ENCODE results near the gene PLXNC1.

Gene PLXNC1

GRCh38 chr12:94269316-94269999, 121.1 kb downstream of the PLXNC1 start:
- DNase-seq = no peak

- no peak for DNase-seq
Observed at GRCh38 chr12:94271351-94271750, 123.0 kb downstream of the PLXNC1 start.

- DNase-seq = no peak
Observed at GRCh38 chr12:94272280-94272679, 123.9 kb downstream of the PLXNC1 start.

GRCh38 chr12:94273272-94273671, 124.9 kb downstream of the PLXNC1 start:
- no peak for DNase-seq

DNA sequence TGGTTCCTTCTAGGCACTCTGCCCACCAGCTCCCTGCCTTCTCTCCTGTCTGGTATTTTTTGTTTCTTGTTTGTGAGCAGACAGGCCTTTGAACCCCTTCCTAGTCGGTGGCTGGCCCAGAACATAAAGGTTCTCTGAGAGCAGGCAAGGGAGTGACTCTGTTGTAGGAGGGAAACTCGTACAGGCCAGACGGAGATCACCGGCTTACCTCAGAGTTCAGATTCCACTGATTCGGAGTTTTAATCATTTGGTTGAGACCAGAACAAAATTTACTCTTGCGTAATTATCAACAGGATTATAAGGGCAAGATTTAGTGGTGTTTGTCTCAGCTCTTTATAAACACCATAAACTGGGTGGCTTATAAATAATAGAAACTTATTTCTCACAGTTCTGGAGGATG, 128.3 kb downstream of the PLXNC1 start:
- no peak for DNase-seq

GRCh38 chr12:94277426-94278000, 129.1 kb downstream of the PLXNC1 start:
- DNase-seq = no peak

- no peak for DNase-seq
Observed at GRCh38 chr12:94280063-94280462, 131.7 kb downstream of the PLXNC1 start.

- no peak for DNase-seq
Observed at GRCh38 chr12:94282675-94283074, 134.3 kb downstream of the PLXNC1 start.

DNA sequence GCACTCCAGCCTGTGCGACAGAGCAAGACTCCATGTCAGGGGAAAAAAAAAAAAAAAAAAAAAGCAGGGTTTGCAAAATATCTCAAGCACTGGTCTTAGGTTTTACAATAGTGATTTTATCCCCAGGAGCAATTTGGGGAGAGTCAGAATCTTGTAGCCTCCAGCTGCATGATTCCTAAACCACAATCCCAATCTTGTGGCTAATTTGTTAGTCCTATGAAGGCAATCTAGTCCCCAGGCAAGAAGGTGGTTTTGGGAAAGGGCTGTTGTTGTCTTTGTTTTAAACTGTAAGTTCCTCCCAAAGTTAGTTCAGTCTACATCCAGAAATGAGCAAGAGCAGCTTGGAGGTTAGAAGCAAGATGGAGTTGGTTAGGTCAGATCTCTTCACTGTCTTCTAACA, 135.7 kb downstream of the PLXNC1 start:
- DNase-seq = no peak

DNA sequence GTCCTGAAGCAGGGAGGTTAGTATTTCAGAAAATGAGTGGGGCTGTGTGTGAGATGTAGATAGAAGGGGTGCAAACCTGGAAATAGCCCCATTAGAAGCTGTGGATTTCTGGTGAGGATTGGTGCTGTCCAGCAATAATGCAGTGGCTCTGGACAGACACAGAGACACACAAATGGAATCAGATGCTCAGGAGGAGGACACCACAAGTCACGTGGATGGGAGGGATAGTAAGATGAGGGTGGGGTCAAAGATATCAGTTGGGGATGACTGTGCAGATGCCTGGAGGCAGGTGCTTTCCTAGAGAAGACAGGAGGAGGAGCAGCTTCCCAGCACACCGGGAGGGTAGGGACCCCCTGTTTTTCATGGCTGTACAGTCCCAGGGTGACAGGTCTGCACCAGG, 136.5 kb downstream of the PLXNC1 start:
- no peak for DNase-seq

DNA sequence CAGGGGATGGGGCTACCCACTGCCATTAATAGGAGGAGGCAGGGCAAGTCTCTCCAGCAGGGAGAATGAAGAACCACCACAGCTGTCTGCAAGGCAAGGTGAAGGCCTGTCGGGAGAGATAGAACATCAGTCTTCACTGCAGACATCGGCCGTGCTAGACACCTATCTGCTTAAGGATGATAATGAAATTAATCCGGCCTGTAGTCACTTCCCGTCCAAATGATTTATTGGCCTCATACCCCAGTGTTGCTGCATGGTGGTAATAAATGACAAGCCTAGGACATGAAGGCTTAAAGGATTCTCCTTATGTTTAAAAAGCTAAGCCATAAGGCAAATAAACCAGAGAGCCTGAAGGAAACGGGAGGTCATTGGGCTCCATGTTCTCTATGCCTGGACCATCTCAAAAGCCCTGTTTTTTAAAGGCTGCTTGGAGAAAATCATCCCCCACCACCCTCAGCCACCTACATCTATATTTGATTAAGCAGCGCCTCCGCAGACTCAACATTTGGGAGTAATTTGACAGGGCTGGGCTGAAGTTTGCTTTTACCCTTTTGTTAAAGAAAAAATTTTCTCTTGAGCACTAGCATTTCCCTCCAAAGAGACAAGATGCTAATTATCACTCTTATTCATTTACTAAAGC, 137.7 kb downstream of the PLXNC1 start:
- DNase-seq = no peak

- DNase-seq = no peak
Observed at GRCh38 chr12:94286583-94287244, 138.3 kb downstream of the PLXNC1 start.

DNA sequence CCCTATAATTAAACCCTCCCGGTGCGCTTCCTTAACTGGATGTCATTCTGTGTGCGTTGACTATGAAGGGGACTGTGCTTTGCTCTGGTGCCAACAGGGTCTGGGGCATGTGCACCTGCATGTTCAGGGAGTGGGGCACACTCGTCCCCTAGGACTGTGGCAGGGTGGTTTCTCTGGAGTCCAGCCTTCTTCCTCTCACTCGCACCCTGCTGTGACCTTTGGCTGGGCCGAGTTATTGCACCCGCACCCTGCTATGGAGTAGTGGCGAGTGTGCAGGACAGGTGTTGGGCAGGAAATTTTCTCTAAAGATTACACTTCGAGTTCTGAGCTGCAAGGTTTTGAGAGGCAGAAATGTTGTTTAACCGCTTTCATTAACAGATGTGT, 138.9 kb downstream of the PLXNC1 start:
- DNase-seq = no peak

GRCh38 chr12:94289461-94290312, 141.3 kb downstream of the PLXNC1 start:
- DNase-seq = no peak

GRCh38 chr12:94290353-94290752, 142.0 kb downstream of the PLXNC1 start:
- no peak for DNase-seq

DNA sequence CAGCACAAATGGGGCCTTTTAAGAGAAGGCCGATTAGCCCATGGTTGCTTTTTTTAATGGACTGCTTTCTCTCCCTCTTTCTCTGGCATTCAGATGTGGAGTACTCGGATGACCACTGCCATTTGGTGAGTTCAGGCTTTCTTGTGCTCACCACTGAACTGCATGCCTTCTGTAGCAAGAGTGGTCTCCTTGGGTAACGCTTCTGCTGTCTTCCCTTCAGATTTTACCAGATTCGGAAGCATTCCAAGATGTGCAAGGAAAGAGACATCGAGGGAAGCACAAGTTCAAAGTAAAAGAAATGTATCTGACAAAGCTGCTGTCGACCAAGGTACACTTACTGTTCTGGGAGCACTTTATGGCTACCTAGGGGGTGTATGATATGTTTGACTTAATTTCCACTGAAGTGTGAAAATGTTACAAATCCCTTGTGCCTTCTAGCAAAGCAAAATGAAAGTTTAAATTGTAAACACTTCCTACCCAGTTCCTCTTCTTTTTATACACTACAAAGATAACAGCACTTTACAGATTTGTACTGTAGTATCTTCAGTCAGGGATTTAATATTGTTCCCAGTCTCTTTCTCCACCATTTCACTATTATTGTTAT, 148.8 kb downstream of the PLXNC1 start:
- no peak for DNase-seq

GRCh38 chr12:94297876-94298505, 149.6 kb downstream of the PLXNC1 start:
- no peak for DNase-seq

DNA sequence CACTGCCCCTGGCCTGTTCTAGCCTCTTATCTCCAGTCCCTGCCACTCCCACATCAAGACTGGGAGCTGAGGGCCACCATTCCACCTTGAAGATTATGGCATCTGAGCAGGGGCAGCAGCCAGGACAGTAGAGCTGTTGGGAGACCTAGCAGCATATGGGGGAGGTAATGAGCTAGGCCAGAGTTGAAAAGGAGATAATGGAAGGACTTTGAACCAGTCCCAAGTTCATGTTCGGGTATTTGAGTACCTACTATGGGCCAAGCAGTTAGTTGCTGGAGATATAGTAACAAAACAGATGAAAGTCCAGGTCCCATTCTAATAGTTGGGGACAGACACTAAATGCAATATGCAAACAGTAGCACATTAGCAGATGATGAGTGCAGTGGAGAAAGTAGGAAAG, 151.5 kb downstream of the PLXNC1 start:
- DNase-seq = no peak

GRCh38 chr12:94304012-94304411, 155.6 kb downstream of the PLXNC1 start:
- DNase-seq = no peak

- peak; percentile 22 for DNase-seq
Observed at GRCh38 chr12:94304566-94305061, 156.2 kb downstream of the PLXNC1 start.

- DNase-seq = no peak
Observed at GRCh38 chr12:94305130-94305957, 157.0 kb downstream of the PLXNC1 start.
